SK-N-SH treated with all-trans-retinoic acid at 6 μM for 48 hours (cell line): ENCODE results near the gene PAK5.

ENCODE experiments used
- ARNTL ChIP-seq: fragments of 450-650 bp; formaldehyde crosslinking; IDR thresholded peaks from 2 replicates; pipeline ENCODE4 v1.5.0; 2020; ENCODE audit warnings: low read depth, mild to moderate bottlenecking, moderate library complexity, borderline replicate concordance
- CREB5 ChIP-seq: fragments of 250-450 bp; sonication (Bioruptor Pico); IDR thresholded peaks from 2 replicates; pipeline ENCODE4 v1.5.1; 2020; ENCODE audit warnings: low read depth, mild to moderate bottlenecking, moderate library complexity
- CSDC2 ChIP-seq: fragments of 250-450 bp; sonication (Bioruptor Pico); IDR thresholded peaks from 2 replicates; pipeline ENCODE4 v1.5.0; 2020; ENCODE audit warnings: mild to moderate bottlenecking, moderate library complexity
- ESRRG ChIP-seq: fragments of 250-450 bp; sonication (Bioruptor Pico); IDR thresholded peaks from 2 replicates; pipeline ENCODE4 v1.6.1; 2021; ENCODE audit warnings: mild to moderate bottlenecking
- PPARA ChIP-seq: fragments of 250-450 bp; sonication (Bioruptor Pico); IDR thresholded peaks from 2 replicates; pipeline ENCODE4 v1.5.0; 2020; ENCODE audit warnings: mild to moderate bottlenecking, borderline replicate concordance
- TOX ChIP-seq: fragments of 250-450 bp; sonication (Bioruptor Pico); IDR thresholded peaks from 2 replicates; pipeline ENCODE4 v1.8.0; 2021; ENCODE audit warnings: mild to moderate bottlenecking, moderate library complexity, borderline replicate concordance
- TSHZ2 ChIP-seq: fragments of 250-450 bp; sonication (Bioruptor Pico); IDR thresholded peaks from 2 replicates; pipeline ENCODE4 v1.5.0; 2020; ENCODE audit warnings: mild to moderate bottlenecking, moderate library complexity
- ZFP3 ChIP-seq: fragments of 250-450 bp; sonication (Bioruptor Pico); IDR thresholded peaks from 2 replicates; pipeline ENCODE4 v1.5.0; 2020; ENCODE audit warnings: mild to moderate bottlenecking, moderate library complexity
- ZFP30 ChIP-seq: fragments of 450-650 bp; formaldehyde crosslinking; IDR thresholded peaks from 2 replicates; pipeline ENCODE4 v1.5.0; 2022; ENCODE audit warnings: mild to moderate bottlenecking, moderate library complexity

GRCh38 chr20:9810738-9811137, 28.1 kb downstream of the PAK5 start:
- TF ChIP-seq ESRRG (CRISPR knock-in tag) = no peak
- TF ChIP-seq TSHZ2 (CRISPR knock-in tag) = no peak
- TF ChIP-seq TOX (CRISPR knock-in tag) = no peak
- TF ChIP-seq ARNTL (CRISPR knock-in tag) = no peak
- no peak for TF ChIP-seq CREB5 (CRISPR knock-in tag)
- TF ChIP-seq ZFP30 = no peak
- TF ChIP-seq PPARA = no peak
- no peak for TF ChIP-seq ZFP3 (CRISPR knock-in tag)
- TF ChIP-seq CSDC2 (CRISPR knock-in tag) = no peak
